Lower leg skin (tissue), 4 donors: Measurements from ENCODE around the gene PTH2R. TPM values are rescaled to one million over a fixed set of nuclear protein-coding genes. Genes with fewer than 3 reads are reported as not detected.
"Not testable (repeated sequence)": the region's sequence is repeated elsewhere in the genome, so short reads cannot be mapped to it uniquely, and the experiment has no call there.

ENCODE experiments used
- DNase-seq, 2 donors: peaks; one replicate each; pipeline ENCODE4 v3.0.0-alpha.2; 2019; ENCODE audit warnings: low spot score in 2 of 2
- H3K4me3 ChIP-seq: fragments of 200-600 bp; sonication (generic); 2 replicates; pipeline ENCODE4 v1.5.1; 2017; ENCODE audit warnings: mild to moderate bottlenecking, low read depth; ENCODE audit not compliant: poor library complexity, severe bottlenecking
- POLR2A ChIP-seq, 2 donors: fragments of 450-650 bp; IDR thresholded peaks; one replicate each; pipeline ENCODE4 v1.6.1; 2016 to 2017; ENCODE audit warnings: antibody characterized with exemption in 2 of 2, mild to moderate bottlenecking in 1 of 2, moderate library complexity in 1 of 2
- WGBS, 2 donors: methylation state at CpG; one replicate each; pipeline ENCODE4 v1.1.5; 2018; 5-methylcytosine and 5-hydroxymethylcytosine counted together
- intact Hi-C: fragments of 100-400 bp; cut with DNase I; formaldehyde crosslinking; loops from one replicate; pipeline ENCODE4 v1.15.0; 2023; ENCODE audit warnings: low total_unique reads
- total RNA-seq, 4 donors: library from RNA; depleted of rRNA; stranded (reverse); fragments of >200 nt; gene quantifications; one replicate each; pipeline ENCODE4 v1.1.0, GENCODE V29; 2016
- TF ChIP-seq, protein P1 (sequence below), 3 donors: fragments of 450-650 bp; IDR thresholded peaks; one replicate each; pipeline ENCODE4 v1.5.1; 2016; ENCODE audit warnings: antibody characterized with exemption in 3 of 3, mild to moderate bottlenecking in 3 of 3, moderate library complexity in 2 of 3

PTH2R gene
- total RNA-seq, 4 donors from 2014 or later: 0.25 to 0.29 TPM; not detected in 2

DNA sequence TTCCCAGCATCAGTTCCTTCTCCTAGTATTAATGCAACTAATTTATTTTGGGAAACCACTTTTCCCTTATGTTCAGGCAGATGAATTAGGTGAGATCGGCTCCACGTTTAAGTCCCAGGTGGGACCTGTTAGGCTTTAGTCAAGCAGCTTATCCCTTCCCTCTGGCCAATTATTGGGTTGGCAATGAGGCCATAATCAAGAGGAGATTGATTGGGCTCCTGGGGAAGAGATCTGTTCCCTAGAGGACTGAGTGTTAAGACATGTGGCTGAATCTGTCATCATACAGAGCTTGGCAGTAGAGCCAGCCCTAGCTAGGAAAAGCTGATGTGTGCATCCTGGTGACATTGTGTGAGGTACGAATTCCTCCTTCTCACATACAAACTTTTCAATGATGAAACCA lies 104.4 kb downstream of the PTH2R start:
- WGBS, 2 donors: 66 to 68% methylated on average over 3 of the region's 3 CpGs
- intact Hi-C loops: no loop called here
- DNase-seq: no peak
- H3K4me3 ChIP-seq: no peak overlapping the region
- no peak for TF ChIP-seq POLR2A (IDR thresholded peaks at IDR 0.05)
- TF ChIP-seq, protein P1, sequence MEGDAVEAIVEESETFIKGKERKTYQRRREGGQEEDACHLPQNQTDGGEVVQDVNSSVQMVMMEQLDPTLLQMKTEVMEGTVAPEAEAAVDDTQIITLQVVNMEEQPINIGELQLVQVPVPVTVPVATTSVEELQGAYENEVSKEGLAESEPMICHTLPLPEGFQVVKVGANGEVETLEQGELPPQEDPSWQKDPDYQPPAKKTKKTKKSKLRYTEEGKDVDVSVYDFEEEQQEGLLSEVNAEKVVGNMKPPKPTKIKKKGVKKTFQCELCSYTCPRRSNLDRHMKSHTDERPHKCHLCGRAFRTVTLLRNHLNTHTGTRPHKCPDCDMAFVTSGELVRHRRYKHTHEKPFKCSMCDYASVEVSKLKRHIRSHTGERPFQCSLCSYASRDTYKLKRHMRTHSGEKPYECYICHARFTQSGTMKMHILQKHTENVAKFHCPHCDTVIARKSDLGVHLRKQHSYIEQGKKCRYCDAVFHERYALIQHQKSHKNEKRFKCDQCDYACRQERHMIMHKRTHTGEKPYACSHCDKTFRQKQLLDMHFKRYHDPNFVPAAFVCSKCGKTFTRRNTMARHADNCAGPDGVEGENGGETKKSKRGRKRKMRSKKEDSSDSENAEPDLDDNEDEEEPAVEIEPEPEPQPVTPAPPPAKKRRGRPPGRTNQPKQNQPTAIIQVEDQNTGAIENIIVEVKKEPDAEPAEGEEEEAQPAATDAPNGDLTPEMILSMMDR (IDR thresholded peaks at IDR 0.05): no peak

DNA sequence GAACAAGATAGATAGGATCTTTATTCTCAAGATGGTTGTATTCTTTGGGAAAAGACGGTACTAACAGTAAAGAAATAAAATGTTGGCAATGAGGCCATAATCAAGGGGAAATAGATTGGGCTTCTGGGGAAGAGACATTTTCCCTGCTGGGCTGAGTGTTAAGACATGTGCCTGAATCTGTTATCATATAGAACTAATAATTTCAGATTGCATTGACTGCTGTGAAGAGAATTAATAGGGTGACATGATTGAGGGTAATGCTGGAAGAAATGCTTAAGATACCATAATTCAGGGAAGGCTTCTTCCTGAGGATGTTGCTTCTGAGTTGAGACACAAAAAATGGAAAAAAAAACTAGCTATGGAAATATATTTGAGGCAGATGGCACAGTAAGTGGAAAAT lies 105.0 kb downstream of the PTH2R start:
- intact Hi-C loops: no loop called here
- no peak for TF ChIP-seq POLR2A (IDR thresholded peaks at IDR 0.05)
- TF ChIP-seq, protein P1 (IDR thresholded peaks at IDR 0.05): no peak
- no peak overlapping the region for H3K4me3 ChIP-seq
- DNase-seq: no peak
- 59 to 62% methylated on average over 1 of the region's 1 CpG for WGBS, 2 donors

DNA sequence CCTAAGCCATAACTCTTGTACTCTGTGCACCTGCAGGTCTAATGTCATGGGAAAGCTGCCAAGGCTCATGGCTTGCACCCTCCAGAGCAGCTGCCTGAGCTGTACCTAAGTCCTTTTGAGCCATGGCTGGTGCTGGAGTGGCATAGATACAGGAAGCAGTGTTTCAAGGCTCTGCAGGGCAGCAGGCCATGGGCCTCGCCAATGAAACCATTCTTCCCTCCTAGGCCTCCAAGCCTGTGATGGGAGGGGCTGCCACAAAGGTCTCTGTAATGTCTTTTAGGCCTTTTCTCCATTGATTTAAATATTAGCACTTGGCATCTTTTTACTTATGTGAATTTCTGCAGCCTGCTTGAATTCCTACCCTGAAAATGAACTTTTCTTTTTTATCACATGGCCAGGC lies 108.5 kb downstream of the PTH2R start:
- no peak overlapping the region for H3K4me3 ChIP-seq
- intact Hi-C loops: no loop called here
- no peak for TF ChIP-seq POLR2A (IDR thresholded peaks at IDR 0.05)
- TF ChIP-seq, protein P1 (IDR thresholded peaks at IDR 0.05): no peak
- 65 to 89% methylated on average over 1 of the region's 1 CpG for WGBS, 2 donors
- DNase-seq: no peak

DNA sequence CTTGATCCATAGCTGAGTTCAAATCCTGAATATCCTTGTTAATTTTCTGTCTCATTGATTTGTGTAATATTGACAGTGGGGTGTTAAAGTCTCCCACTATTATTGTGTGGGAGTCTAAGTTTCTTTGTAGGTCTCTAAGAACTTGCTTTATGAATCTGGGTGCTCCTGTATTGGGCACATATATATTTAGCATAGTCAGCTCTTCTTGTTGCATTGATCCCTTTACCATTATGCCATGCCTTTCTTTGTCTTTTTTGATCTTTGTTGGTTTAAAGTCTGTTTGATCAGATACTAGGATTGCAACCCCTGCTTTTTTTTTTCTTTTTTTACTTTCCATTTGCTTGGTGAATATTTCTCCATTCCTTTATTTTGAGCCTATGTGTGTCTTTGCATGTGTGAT lies 116.5 kb downstream of the PTH2R start:
- DNase-seq, intact Hi-C loops, H3K4me3 ChIP-seq: not testable (repeated sequence)

DNA sequence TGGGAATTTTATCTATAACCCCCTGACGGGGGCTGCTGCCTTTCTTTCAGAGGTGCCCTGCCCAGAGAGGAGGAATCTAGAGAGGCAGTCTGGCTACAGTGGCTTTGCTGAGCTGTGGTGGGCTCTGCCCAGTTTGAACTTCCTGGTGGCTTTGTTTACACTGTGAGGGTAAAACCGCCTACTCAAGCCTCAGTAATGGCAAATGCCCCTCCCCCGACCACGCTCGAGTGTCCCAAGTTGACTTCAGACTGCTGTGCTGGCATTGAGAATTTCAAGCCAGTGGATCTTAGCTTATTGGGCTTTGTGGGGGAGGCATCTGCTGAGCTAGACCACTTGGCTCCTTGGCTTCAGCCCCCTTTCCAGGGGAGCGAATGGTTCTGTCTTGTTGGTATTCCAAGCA lies 118.6 kb downstream of the PTH2R start:
- intact Hi-C loops, DNase-seq, H3K4me3 ChIP-seq: not testable (repeated sequence)
- 87 to 93% methylated on average over 6 of the region's 6 CpGs for WGBS, 2 donors

DNA sequence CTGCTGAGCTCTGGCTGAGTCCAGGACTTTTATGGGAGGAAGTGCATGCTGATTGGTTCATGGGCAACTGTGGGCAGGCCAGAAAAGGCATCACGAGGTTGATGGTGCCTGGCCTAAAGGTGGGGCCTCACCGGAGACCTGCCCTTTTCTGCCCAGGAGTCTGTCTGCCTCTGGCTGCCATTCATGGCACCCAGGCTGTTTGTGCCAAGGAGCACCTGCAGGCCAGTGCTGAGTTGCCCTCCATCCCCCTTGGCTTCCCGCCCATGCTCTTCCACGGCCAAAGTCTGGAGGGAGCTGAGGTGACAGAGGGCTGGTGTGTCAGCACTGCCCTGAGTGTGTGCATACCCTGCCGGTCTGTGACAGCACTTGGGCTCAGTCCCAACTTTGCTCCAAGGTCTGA lies 123.2 kb downstream of the PTH2R start:
- WGBS, 2 donors: 57 to 62% methylated on average over 4 to 5 of the region's 5 CpGs
- no peak for TF ChIP-seq POLR2A (IDR thresholded peaks at IDR 0.05)
- TF ChIP-seq, protein P1 (IDR thresholded peaks at IDR 0.05): no peak
- no peak overlapping the region for H3K4me3 ChIP-seq
- intact Hi-C loops: no loop called here
- DNase-seq: no peak

DNA sequence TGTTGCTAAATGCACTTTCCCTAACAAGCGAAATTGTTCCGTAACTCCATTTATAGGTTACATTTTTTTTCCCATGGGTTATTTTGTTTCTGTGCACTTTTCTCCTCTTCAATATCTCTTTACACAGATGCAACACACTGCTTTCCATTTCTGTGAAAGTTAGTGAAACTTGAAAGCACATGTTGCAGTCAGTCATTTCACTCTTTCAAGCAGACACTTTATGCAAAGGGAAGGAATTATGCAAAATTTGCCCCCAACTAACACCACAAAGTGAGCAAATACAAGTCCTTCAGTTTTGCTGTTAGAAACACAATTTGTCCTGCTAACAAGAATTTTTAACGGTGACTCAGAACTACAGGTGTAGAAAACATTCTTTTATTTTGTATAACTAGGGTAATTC lies 124.8 kb downstream of the PTH2R start:
- DNase-seq: no peak
- intact Hi-C loops: no loop called here
- H3K4me3 ChIP-seq: no peak overlapping the region
- no peak for TF ChIP-seq POLR2A (IDR thresholded peaks at IDR 0.05)
- TF ChIP-seq, protein P1 (IDR thresholded peaks at IDR 0.05): no peak
- 92 to 93% methylated on average over 3 of the region's 3 CpGs for WGBS, 2 donors

DNA sequence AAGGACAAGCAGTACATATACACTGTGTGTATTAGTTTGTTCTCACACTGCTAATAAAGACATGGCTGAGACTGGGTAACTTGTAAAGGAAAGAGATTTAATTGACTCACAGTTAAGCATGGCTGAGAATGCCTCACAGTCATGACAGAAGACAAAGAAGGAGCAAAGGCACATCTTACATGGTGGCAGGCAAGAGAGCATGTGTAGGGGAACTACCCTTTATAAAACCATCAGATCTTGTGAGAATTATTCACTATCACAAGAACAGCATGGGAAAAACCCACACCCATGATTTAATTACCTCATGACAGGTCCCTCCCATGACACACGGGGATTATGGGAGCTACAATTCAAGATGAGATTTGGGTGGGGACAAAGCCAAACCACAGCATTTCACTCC lies 129.0 kb downstream of the PTH2R start:
- intact Hi-C loops, DNase-seq, H3K4me3 ChIP-seq: not testable (repeated sequence)
- 72 to 83% methylated on average over 1 of the region's 1 CpG for WGBS, 2 donors
